ENCODE measurements around the gene HSD17B12.

HSD17B12 gene

GRCh38 chr11:43680521-43681400, at the start of gene HSD17B12:
Gene HSD17B12 (plus strand): TSS chr11:43680738. CDS start chr11:43680828, 90 bp downstream.
- DNase-seq (ENCODE audit: low read depth), result peak; percentile 99
- H3K4me3 ChIP-seq (ENCODE audit: low read length), result peak within 1 kb of the TSS; percentile 72
- TF ChIP-seq, protein P1, sequence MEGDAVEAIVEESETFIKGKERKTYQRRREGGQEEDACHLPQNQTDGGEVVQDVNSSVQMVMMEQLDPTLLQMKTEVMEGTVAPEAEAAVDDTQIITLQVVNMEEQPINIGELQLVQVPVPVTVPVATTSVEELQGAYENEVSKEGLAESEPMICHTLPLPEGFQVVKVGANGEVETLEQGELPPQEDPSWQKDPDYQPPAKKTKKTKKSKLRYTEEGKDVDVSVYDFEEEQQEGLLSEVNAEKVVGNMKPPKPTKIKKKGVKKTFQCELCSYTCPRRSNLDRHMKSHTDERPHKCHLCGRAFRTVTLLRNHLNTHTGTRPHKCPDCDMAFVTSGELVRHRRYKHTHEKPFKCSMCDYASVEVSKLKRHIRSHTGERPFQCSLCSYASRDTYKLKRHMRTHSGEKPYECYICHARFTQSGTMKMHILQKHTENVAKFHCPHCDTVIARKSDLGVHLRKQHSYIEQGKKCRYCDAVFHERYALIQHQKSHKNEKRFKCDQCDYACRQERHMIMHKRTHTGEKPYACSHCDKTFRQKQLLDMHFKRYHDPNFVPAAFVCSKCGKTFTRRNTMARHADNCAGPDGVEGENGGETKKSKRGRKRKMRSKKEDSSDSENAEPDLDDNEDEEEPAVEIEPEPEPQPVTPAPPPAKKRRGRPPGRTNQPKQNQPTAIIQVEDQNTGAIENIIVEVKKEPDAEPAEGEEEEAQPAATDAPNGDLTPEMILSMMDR (conservative IDR thresholded peaks at IDR 0.05; ENCODE audit: low read length), result 0 out of 2 replicates have a peak, but pooled peaks have one; percentile 5

- no peak for DNase-seq (ENCODE audit: low read depth)
- H3K4me3 ChIP-seq (ENCODE audit: low read length), result no peak overlapping the region
- TF ChIP-seq, protein P1 (conservative IDR thresholded peaks at IDR 0.05; ENCODE audit: low read length), result no peak
Measured at GRCh38 chr11:43631732-43632131, 48.8 kb upstream of the HSD17B12 start.

- TF ChIP-seq, protein P1 (conservative IDR thresholded peaks at IDR 0.05; ENCODE audit: low read length), result no peak
- H3K4me3 ChIP-seq (ENCODE audit: low read length), result no peak overlapping the region
- peak; percentile 23 for DNase-seq (ENCODE audit: low read depth)
Measured at GRCh38 chr11:43632181-43632580, 48.4 kb upstream of the HSD17B12 start.

DNA sequence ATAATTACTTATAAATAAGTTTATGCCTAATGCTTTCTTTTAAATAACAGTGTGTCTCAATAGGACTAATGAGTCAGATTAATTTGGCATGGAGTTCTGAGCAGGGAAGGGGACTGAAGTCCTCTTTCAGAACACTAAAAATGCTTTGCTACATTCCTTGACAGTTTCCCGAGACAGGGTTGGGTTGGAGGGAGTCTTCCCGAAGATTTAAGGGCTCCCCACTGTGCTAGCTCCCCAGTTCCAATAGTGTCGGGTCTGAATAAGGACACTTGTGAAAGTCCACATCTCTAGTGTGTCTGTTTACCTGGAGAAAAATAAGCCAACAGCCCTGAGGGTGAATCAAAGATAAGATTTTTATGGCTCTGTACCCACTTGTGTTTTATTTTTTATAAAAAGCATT, 41.8 kb upstream of the HSD17B12 start:
- H3K4me3 ChIP-seq (ENCODE audit: low read length), result no peak overlapping the region
- TF ChIP-seq, protein P1 (conservative IDR thresholded peaks at IDR 0.05; ENCODE audit: low read length), result no peak
- DNase-seq (ENCODE audit: low read depth), result no peak

GRCh38 chr11:43639224-43639623, 41.3 kb upstream of the HSD17B12 start:
- TF ChIP-seq, protein P1 (conservative IDR thresholded peaks at IDR 0.05; ENCODE audit: low read length), result no peak
- no peak overlapping the region for H3K4me3 ChIP-seq (ENCODE audit: low read length)
- no peak for DNase-seq (ENCODE audit: low read depth)

DNA sequence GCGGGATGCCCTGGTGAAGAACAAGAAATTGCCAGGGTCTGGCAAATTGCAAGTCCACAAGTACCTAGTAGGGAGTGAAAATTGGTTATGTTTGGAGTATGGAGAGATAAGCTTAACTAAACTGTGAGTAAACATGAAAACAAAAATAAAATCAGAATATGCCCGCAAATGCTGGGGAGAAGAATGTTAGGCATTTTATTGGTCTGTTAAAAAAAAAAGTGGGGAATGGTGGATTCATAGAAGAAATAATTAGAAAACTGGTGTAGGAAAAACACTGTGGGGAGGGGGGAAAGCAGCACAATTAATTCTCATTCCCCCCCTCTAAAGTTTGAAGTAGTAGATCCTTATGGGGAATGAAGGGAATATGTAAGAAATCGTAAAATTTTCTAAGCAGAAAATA, 40.6 kb upstream of the HSD17B12 start:
- TF ChIP-seq, protein P1 (conservative IDR thresholded peaks at IDR 0.05; ENCODE audit: low read length), result no peak
- DNase-seq (ENCODE audit: low read depth), result no peak
- no peak overlapping the region for H3K4me3 ChIP-seq (ENCODE audit: low read length)
